Measurements from ENCODE around the gene LENEP.

The LENEP gene

GRCh38 chr1:155004352-155005075 is 11.1 kb downstream of the LENEP start:
- peak overlapping the region; percentile 57 for H3K4me3 ChIP-seq (ENCODE audit: insufficient read depth, low read depth, low read length)
- no peaks in the 10 kb centered on the region for H3K36me3 ChIP-seq (ENCODE audit: control insufficient read depth, insufficient read depth, low read length)
- H3K9me3 ChIP-seq (ENCODE audit: control insufficient read depth, low read length) = no peaks in the 10 kb centered on the region
- H3K27ac ChIP-seq (ENCODE audit: insufficient read depth, low read depth, low read length, poor library complexity, severe bottlenecking) = peak overlapping the region; percentile 8
- H3K4me1 ChIP-seq (ENCODE audit: control insufficient read depth, insufficient read depth, low read length) = peaks cover 25% of the 10 kb centered on the region
- WGBS, 2 experiments = 51 to 53% methylated on average over 4 to 5 of the region's 5 CpGs
- H3K27me3 ChIP-seq (ENCODE audit: control insufficient read depth, insufficient read depth, low read length, poor library complexity, severe bottlenecking) = no peaks in the 10 kb centered on the region

GRCh38 chr1:155005076-155006011 is 12.0 kb downstream of the LENEP start:
- Histone ChIP-seq H3K27ac (ENCODE audit: insufficient read depth, low read depth, low read length, poor library complexity, severe bottlenecking) (no peak overlapping the region), H3K27me3 (ENCODE audit: control insufficient read depth, insufficient read depth, low read length, poor library complexity, severe bottlenecking) (no peaks in the 10 kb centered on the region), H3K4me3 (ENCODE audit: insufficient read depth, low read depth, low read length) (no peak overlapping the region), H3K4me1 (ENCODE audit: control insufficient read depth, insufficient read depth, low read length) (peaks cover 26% of the 10 kb centered on the region), H3K36me3 (ENCODE audit: control insufficient read depth, insufficient read depth, low read length) (no peaks in the 10 kb centered on the region), H3K9me3 (ENCODE audit: control insufficient read depth, low read length) (no peaks in the 10 kb centered on the region)
- WGBS, 2 experiments = 82 to 84% methylated on average over 17 of the region's 17 CpGs

GRCh38 chr1:155006601-155007101 is 13.3 kb downstream of the LENEP start:
- H3K27ac ChIP-seq (ENCODE audit: insufficient read depth, low read depth, low read length, poor library complexity, severe bottlenecking) = no peak overlapping the region
- no peaks in the 10 kb centered on the region for H3K9me3 ChIP-seq (ENCODE audit: control insufficient read depth, low read length)
- 86 to 97% methylated on average over 2 of the region's 2 CpGs for whole genome bisulfite sequencing, 2 experiments
- no peaks in the 10 kb centered on the region for H3K27me3 ChIP-seq (ENCODE audit: control insufficient read depth, insufficient read depth, low read length, poor library complexity, severe bottlenecking)
- no peak overlapping the region for H3K4me3 ChIP-seq (ENCODE audit: insufficient read depth, low read depth, low read length)
- no peaks in the 10 kb centered on the region for H3K36me3 ChIP-seq (ENCODE audit: control insufficient read depth, insufficient read depth, low read length)
- H3K4me1 ChIP-seq (ENCODE audit: control insufficient read depth, insufficient read depth, low read length) = peaks cover 39% of the 10 kb centered on the region

DNA sequence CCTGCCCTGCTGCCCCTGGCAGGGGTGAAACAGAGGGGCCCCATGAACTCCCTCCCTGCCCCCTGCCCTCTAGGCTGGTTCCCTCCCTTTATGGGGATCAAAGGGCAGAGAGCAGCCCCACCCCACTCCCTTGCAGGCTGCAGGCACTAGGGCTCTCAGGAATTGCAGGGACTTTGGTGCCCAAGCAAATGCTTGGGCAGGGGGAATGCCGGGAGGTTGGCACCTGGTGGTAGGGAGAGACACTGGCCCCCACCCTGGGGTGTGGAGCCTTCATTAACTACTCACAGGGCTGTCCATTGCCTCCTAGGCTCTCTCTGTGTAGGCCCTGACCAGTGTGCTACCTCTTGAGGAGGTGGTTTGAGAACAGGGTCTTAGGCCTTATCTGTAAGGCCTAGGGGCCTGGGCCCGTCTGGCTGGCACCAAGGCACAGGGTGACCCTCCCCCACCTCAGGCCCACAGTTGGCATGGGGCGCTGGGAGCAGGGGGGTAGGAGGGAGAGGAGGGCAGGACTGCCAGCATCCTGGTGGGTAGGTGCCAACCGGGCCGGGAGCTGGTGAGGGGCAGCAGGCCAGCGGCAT is 14.0 kb downstream of the LENEP start:
- peaks cover 43% of the 10 kb centered on the region for H3K4me1 ChIP-seq (ENCODE audit: control insufficient read depth, insufficient read depth, low read length)
- H3K27me3 ChIP-seq (ENCODE audit: control insufficient read depth, insufficient read depth, low read length, poor library complexity, severe bottlenecking) = no peaks in the 10 kb centered on the region
- no peak overlapping the region for H3K4me3 ChIP-seq (ENCODE audit: insufficient read depth, low read depth, low read length)
- no peaks in the 10 kb centered on the region for H3K36me3 ChIP-seq (ENCODE audit: control insufficient read depth, insufficient read depth, low read length)
- H3K27ac ChIP-seq (ENCODE audit: insufficient read depth, low read depth, low read length, poor library complexity, severe bottlenecking) = no peak overlapping the region
- 92 to 93% methylated on average over 6 of the region's 6 CpGs for WGBS, 2 experiments
- no peaks in the 10 kb centered on the region for H3K9me3 ChIP-seq (ENCODE audit: control insufficient read depth, low read length)

- peaks cover 50% of the 10 kb centered on the region for H3K4me1 ChIP-seq (ENCODE audit: control insufficient read depth, insufficient read depth, low read length)
- H3K36me3 ChIP-seq (ENCODE audit: control insufficient read depth, insufficient read depth, low read length) = no peaks in the 10 kb centered on the region
- no peak overlapping the region for H3K27ac ChIP-seq (ENCODE audit: insufficient read depth, low read depth, low read length, poor library complexity, severe bottlenecking)
- no peak overlapping the region for H3K4me3 ChIP-seq (ENCODE audit: insufficient read depth, low read depth, low read length)
- H3K27me3 ChIP-seq (ENCODE audit: control insufficient read depth, insufficient read depth, low read length, poor library complexity, severe bottlenecking) = no peaks in the 10 kb centered on the region
- WGBS, 2 experiments = 63 to 69% methylated on average over 16 of the region's 16 CpGs
- H3K9me3 ChIP-seq (ENCODE audit: control insufficient read depth, low read length) = no peaks in the 10 kb centered on the region
Observed at GRCh38 chr1:155008015-155008941, 14.9 kb downstream of the LENEP start.

- Histone ChIP-seq H3K36me3 (ENCODE audit: control insufficient read depth, insufficient read depth, low read length) (no peaks in the 10 kb centered on the region), H3K9me3 (ENCODE audit: control insufficient read depth, low read length) (no peaks in the 10 kb centered on the region), H3K27ac (ENCODE audit: insufficient read depth, low read depth, low read length, poor library complexity, severe bottlenecking) (peak overlapping the region; percentile 2), H3K27me3 (ENCODE audit: control insufficient read depth, insufficient read depth, low read length, poor library complexity, severe bottlenecking) (no peaks in the 10 kb centered on the region), H3K4me3 (ENCODE audit: insufficient read depth, low read depth, low read length) (no peak overlapping the region), H3K4me1 (ENCODE audit: control insufficient read depth, insufficient read depth, low read length) (peaks cover 48% of the 10 kb centered on the region)
- whole genome bisulfite sequencing, 2 experiments = 92 to 96% methylated on average over 10 to 11 of the region's 12 CpGs
Observed at GRCh38 chr1:155009221-155009711, 15.9 kb downstream of the LENEP start.

GRCh38 chr1:155009742-155010141 is 16.4 kb downstream of the LENEP start:
- H3K4me3 ChIP-seq (ENCODE audit: insufficient read depth, low read depth, low read length) = no peak overlapping the region
- no peaks in the 10 kb centered on the region for H3K27me3 ChIP-seq (ENCODE audit: control insufficient read depth, insufficient read depth, low read length, poor library complexity, severe bottlenecking)
- no peak overlapping the region for H3K27ac ChIP-seq (ENCODE audit: insufficient read depth, low read depth, low read length, poor library complexity, severe bottlenecking)
- H3K9me3 ChIP-seq (ENCODE audit: control insufficient read depth, low read length) = no peaks in the 10 kb centered on the region
- H3K4me1 ChIP-seq (ENCODE audit: control insufficient read depth, insufficient read depth, low read length) = peaks cover 43% of the 10 kb centered on the region
- H3K36me3 ChIP-seq (ENCODE audit: control insufficient read depth, insufficient read depth, low read length) = peaks cover 2% of the 10 kb centered on the region
- 95 to 97% methylated on average over 5 of the region's 5 CpGs for WGBS, 2 experiments

DNA sequence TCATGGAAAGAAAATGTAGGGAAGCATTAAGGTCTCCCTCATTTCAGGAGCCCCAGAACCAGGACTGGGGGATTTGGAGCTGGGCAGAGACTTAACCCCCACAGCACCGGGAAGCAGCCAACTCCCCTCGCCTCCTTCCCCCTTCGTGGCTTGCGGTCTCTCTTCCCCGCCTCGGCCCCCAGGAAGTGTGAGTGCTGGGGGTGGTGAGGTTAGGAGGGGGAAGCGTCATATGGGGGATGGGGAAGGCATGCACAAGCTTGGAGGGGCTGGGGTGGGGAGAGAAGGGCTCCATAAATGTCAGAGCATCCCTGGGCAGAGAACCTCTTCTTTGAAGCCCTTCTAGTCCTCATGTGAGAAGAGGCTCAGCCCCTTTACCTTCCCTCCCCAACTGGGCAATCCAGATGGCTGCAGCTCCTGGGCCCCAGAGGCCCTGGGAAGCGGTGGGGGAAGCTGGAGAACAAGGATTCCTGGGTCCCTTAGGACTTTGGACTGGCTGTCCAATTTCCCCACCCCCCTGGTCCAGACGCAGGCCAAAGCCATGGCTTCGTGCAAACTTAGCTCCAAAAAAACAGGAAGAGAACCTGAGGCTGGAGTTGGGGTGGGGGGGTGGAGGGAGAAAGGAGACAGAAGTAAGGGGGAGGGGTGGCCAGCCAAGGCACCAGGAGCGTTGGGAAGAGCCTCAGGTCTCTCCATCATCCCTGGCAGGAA is 17.0 kb downstream of the LENEP start:
- H3K9me3 ChIP-seq (ENCODE audit: control insufficient read depth, low read length) = no peaks in the 10 kb centered on the region
- no peak overlapping the region for H3K27ac ChIP-seq (ENCODE audit: insufficient read depth, low read depth, low read length, poor library complexity, severe bottlenecking)
- H3K4me3 ChIP-seq (ENCODE audit: insufficient read depth, low read depth, low read length) = no peak overlapping the region
- H3K27me3 ChIP-seq (ENCODE audit: control insufficient read depth, insufficient read depth, low read length, poor library complexity, severe bottlenecking) = no peaks in the 10 kb centered on the region
- WGBS, 2 experiments = 81 to 92% methylated on average over 9 to 11 of the region's 11 CpGs
- H3K36me3 ChIP-seq (ENCODE audit: control insufficient read depth, insufficient read depth, low read length) = peaks cover 4% of the 10 kb centered on the region
- H3K4me1 ChIP-seq (ENCODE audit: control insufficient read depth, insufficient read depth, low read length) = peaks cover 40% of the 10 kb centered on the region

DNA sequence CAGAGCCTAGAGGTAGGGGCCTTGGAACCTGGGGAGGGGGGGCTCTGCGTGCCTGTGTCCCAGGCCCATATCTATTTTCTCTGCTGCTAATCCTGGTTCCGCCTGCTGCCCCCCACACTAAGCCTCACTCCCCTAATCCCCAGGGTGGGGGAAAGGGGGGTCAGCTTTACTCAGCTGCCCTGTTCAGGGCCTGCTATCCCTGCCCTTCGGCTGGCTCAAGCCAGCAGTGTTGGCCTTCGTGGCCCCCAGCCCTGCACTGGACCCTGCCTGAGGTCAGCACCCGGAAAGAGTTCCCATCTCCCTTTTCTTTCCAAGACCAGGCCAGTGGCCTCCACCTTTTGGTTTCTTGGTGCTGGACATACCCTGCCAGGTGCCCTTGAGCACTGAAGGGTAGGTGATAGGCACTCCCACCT is 17.6 kb downstream of the LENEP start:
- Histone ChIP-seq H3K4me3 (ENCODE audit: insufficient read depth, low read depth, low read length) (no peak overlapping the region), H3K4me1 (ENCODE audit: control insufficient read depth, insufficient read depth, low read length) (peaks cover 40% of the 10 kb centered on the region), H3K36me3 (ENCODE audit: control insufficient read depth, insufficient read depth, low read length) (peaks cover 4% of the 10 kb centered on the region), H3K27ac (ENCODE audit: insufficient read depth, low read depth, low read length, poor library complexity, severe bottlenecking) (peak overlapping the region; percentile 23), H3K9me3 (ENCODE audit: control insufficient read depth, low read length) (no peaks in the 10 kb centered on the region), H3K27me3 (ENCODE audit: control insufficient read depth, insufficient read depth, low read length, poor library complexity, severe bottlenecking) (no peaks in the 10 kb centered on the region)
- 86 to 87% methylated on average over 5 of the region's 5 CpGs for WGBS, 2 experiments

Measured in ectodermal cell (in vitro differentiated cells).